GM12878 (cell line): ENCODE measurements around the gene NRBP1. TPM values are rescaled to one million over a fixed set of nuclear protein-coding genes. Genes with fewer than 3 reads are reported as not detected.

ENCODE experiments used
- CREB1 ChIP-seq: IDR thresholded peaks from 2 replicates; pipeline ENCODE4 v1.6.1; 2012; ENCODE audit warnings: low read depth, mild to moderate bottlenecking, inconsistent platforms
- DPF2 ChIP-seq: fragments of 450-650 bp; IDR thresholded peaks from 2 replicates; pipeline ENCODE4 v1.6.1; 2017; ENCODE audit warnings: mild to moderate bottlenecking
- HDGF ChIP-seq: fragments of 450-650 bp; IDR thresholded peaks from 2 replicates; pipeline ENCODE4 v1.6.1; 2016; ENCODE audit warnings: antibody characterized with exemption
- KLF5 ChIP-seq: fragments of 450-650 bp; IDR thresholded peaks from 2 replicates; pipeline ENCODE4 v1.6.1; 2014; ENCODE audit warnings: mild to moderate bottlenecking; ENCODE audit not compliant: partially characterized antibody
- PKNOX1 ChIP-seq: fragments of 450-650 bp; IDR thresholded peaks from 2 replicates; pipeline ENCODE4 v1.6.1; 2016; ENCODE audit warnings: mild to moderate bottlenecking
- RAD21 ChIP-seq: IDR thresholded peaks from 2 replicates; pipeline ENCODE4 v1.6.1; 2011; ENCODE audit warnings: mild to moderate bottlenecking, low read depth, low read length, moderate library complexity; ENCODE audit not compliant: insufficient read depth
- TARDBP ChIP-seq: IDR thresholded peaks from 2 replicates; pipeline ENCODE4 v1.6.1; 2016; ENCODE audit warnings: borderline replicate concordance
- ZBTB11 ChIP-seq: fragments of 450-650 bp; formaldehyde crosslinking; IDR thresholded peaks from 2 replicates; pipeline ENCODE4 v1.5.0; 2022; ENCODE audit warnings: mild to moderate bottlenecking, missing genetic modification characterization
- polyA plus RNA-seq, 11 experiments: library from polyadenylated mRNA; depleted of rRNA in 4 of 11; unstranded in 6 of 11; stranded (reverse) in 5 of 11; fragments of >200 nt; fragmentation: Nextera tagmentation in 4 of 11; fragmentation: Illumina TruSeq in 1 of 11; extraction: Ambion mirVana in 4 of 11; extraction: Trizol in 1 of 11; gene quantifications; 1 replicate in 1 of 11; 2 replicates in 10 of 11; pipeline versions ENCODE4 v1.2.1 to v1.2.3, GENCODE V29; 2011 to 2016; ENCODE audit warnings: inconsistent platforms in 2 of 11, missing spikeins in 2 of 11, low read depth in 1 of 11
- total RNA-seq, 4 experiments: library from RNA; depleted of rRNA in 3 of 4; stranded (reverse); fragments of >200 nt in 3 of 4; fragmentation: Illumina TruSeq in 1 of 4; extraction: Trizol in 1 of 4; gene quantifications; 2 replicates each; pipeline versions ENCODE4 v1.2.1 to v1.2.3, GENCODE V29; 2013 to 2021
- TF ChIP-seq, protein P1 (sequence below): IDR thresholded peaks from 2 replicates; pipeline ENCODE4 v1.6.1; 2011; ENCODE audit warnings: low read depth, mild to moderate bottlenecking, low read length, moderate library complexity, borderline replicate concordance; ENCODE audit errors: extremely low read depth

Gene NRBP1
- total and polyA plus RNA-seq, 10 of the 15 experiments (the other 5 are each of a cell fraction or from before 2014, with no cell fraction given), result 5.7 to 136 (median 66.1) TPM

- TF ChIP-seq, protein P1, sequence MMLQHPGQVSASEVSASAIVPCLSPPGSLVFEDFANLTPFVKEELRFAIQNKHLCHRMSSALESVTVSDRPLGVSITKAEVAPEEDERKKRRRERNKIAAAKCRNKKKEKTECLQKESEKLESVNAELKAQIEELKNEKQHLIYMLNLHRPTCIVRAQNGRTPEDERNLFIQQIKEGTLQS, result no peak
- no peak for TF ChIP-seq ZBTB11 (CRISPR knock-in tag)
- no peak for TF ChIP-seq RAD21
- peak; percentile 93 for TF ChIP-seq TARDBP
- peak; percentile 94 for TF ChIP-seq HDGF
- TF ChIP-seq DPF2, result 0 out of 2 replicates have a peak, but pooled peaks have one; percentile 56
- TF ChIP-seq CREB1, result peak; percentile 94
- peak; percentile 96 for TF ChIP-seq KLF5
- TF ChIP-seq PKNOX1, result peak; percentile 48
Measured at GRCh38 chr2:27380626-27381545, 47.5 kb upstream of the NRBP1 start, which contains the start of gene ZNF513 (continued).
